ENCODE data around the gene SLAMF7. TPM values are rescaled to one million over a fixed set of nuclear protein-coding genes. Genes with fewer than 3 reads are reported as not detected.

SLAMF7 gene
- total and polyA plus RNA-seq, 10 of the 15 experiments (the other 5 are each of a cell fraction or from before 2014, with no cell fraction given): 66.6 to 284 (median 108) TPM

GRCh38 chr1:160748181-160748877 lies 9.3 kb downstream of the SLAMF7 start (continued):
- TF ChIP-seq ELK1 (IDR thresholded peaks at IDR 0.05; ENCODE audit: low read depth, low read length): no peak
- peak; percentile 18 to 47 (median 38); a peak in 4 of 6 replicates for TF ChIP-seq CTCF (IDR thresholded peaks at IDR 0.05 in 2 of 3, conservative IDR thresholded peaks at IDR 0.05 in 1 of 3; ENCODE audit: control insufficient read depth in 2 of 3, extremely low read depth in 1 of 3, insufficient read depth in 1 of 3, low read depth in 3 of 3, low read length in 3 of 3)
- TF ChIP-seq ZNF217 (IDR thresholded peaks at IDR 0.05): no peak
- TF ChIP-seq E2F4 (IDR thresholded peaks at IDR 0.05; ENCODE audit: low read depth, low read length): no peak
- no peak for TF ChIP-seq YY1 (IDR thresholded peaks at IDR 0.05; ENCODE audit: low read depth, low read length)
- TF ChIP-seq ZZZ3 (IDR thresholded peaks at IDR 0.05; ENCODE audit: control insufficient read depth, insufficient read length, low read depth): no peak
- TF ChIP-seq PML (IDR thresholded peaks at IDR 0.05; ENCODE audit: low read length): 0 out of 2 replicates have a peak, but pooled peaks have one; percentile 16
- TF ChIP-seq FOS (IDR thresholded peaks at IDR 0.05; ENCODE audit: borderline replicate concordance, extremely low read depth, insufficient read length): no peak

All from GM12878 (cell line).